ENCODE results near the gene MET.
"Not testable (repeated sequence)": the region's sequence is repeated elsewhere in the genome, so short reads cannot be mapped to it uniquely, and the experiment has no call there.

DNA sequence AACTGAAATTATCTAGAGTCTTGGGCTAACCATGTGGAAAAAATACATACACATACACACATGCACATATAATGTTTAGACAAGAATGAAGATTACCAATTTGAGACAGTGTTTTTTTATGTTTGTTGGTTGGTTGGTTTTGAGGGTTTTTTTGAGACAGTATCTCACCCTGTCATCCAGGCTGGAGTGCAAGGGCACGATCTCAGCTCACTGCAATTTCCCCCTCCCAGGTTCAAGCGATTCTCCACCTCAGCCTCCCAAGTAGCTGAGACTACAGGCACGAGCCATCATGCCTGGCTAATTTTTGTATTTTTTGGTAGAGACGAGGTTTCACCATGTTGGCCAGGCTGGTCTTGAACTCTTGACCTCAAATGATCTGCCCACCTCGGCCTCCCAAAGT is 87.6 kb downstream of the MET start:
- TF ChIP-seq CEBPB (IDR thresholded peaks at IDR 0.05; ENCODE audit: low read depth); EZH2 (IDR thresholded peaks at IDR 0.05); ZNF274 (IDR thresholded peaks at IDR 0.05; ENCODE audit: low read depth, low read length); POLR2A (IDR thresholded peaks at IDR 0.05; ENCODE audit: borderline replicate concordance, extremely low read depth, insufficient read depth, insufficient read length); ELF1 (IDR thresholded peaks at IDR 0.05; ENCODE audit: borderline replicate concordance, low read depth): not testable (repeated sequence)
- TF ChIP-seq, protein P1, sequence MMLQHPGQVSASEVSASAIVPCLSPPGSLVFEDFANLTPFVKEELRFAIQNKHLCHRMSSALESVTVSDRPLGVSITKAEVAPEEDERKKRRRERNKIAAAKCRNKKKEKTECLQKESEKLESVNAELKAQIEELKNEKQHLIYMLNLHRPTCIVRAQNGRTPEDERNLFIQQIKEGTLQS (IDR thresholded peaks at IDR 0.05): not testable (repeated sequence)
- TF ChIP-seq, protein P2, sequence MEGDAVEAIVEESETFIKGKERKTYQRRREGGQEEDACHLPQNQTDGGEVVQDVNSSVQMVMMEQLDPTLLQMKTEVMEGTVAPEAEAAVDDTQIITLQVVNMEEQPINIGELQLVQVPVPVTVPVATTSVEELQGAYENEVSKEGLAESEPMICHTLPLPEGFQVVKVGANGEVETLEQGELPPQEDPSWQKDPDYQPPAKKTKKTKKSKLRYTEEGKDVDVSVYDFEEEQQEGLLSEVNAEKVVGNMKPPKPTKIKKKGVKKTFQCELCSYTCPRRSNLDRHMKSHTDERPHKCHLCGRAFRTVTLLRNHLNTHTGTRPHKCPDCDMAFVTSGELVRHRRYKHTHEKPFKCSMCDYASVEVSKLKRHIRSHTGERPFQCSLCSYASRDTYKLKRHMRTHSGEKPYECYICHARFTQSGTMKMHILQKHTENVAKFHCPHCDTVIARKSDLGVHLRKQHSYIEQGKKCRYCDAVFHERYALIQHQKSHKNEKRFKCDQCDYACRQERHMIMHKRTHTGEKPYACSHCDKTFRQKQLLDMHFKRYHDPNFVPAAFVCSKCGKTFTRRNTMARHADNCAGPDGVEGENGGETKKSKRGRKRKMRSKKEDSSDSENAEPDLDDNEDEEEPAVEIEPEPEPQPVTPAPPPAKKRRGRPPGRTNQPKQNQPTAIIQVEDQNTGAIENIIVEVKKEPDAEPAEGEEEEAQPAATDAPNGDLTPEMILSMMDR (IDR thresholded peaks at IDR 0.05 in 2 of 3, conservative IDR thresholded peaks at IDR 0.05 in 1 of 3; ENCODE audit: borderline replicate concordance in 1 of 3, insufficient read depth in 1 of 3, low read depth in 2 of 3, low read length in 2 of 3): not testable (repeated sequence)

Measured in HCT116 (cell line).